ENCODE measurements around the gene MSTN.

MSTN gene

GRCh38 chr2:190080527-190081049 lies 18.1 kb upstream of the MSTN start:
- H3K27ac ChIP-seq (ENCODE audit: low read depth, low read length): no peak overlapping the region
- H3K27me3 ChIP-seq (ENCODE audit: control insufficient read depth, low read length): no peaks in the 10 kb centered on the region
- H3K36me3 ChIP-seq (ENCODE audit: control insufficient read depth, low read length): no peaks in the 10 kb centered on the region
- no peaks in the 10 kb centered on the region for H3K9me3 ChIP-seq (ENCODE audit: control insufficient read depth, insufficient read depth, low read length)
- H3K79me2 ChIP-seq (ENCODE audit: control insufficient read depth, low read length): no peaks in the 10 kb centered on the region
- H4K20me1 ChIP-seq (ENCODE audit: control insufficient read depth, insufficient read depth, low read depth, low read length): no peaks in the 10 kb centered on the region
- no peak overlapping the region for H3K4me2 ChIP-seq (ENCODE audit: low read length)
- no peaks in the 10 kb centered on the region for H3K9me2 ChIP-seq (replicated peaks; ENCODE audit: control insufficient read depth, low read length)
- H3K4me3 ChIP-seq (ENCODE audit: low read length): no peak overlapping the region
- H3F3A ChIP-seq (ENCODE audit: control insufficient read depth, insufficient read depth): no peaks in the 10 kb centered on the region
- H3K4me1 ChIP-seq (ENCODE audit: control insufficient read depth, low read length): no peaks in the 10 kb centered on the region
- TF ChIP-seq EZH2phosphoT487 (IDR thresholded peaks at IDR 0.05; ENCODE audit: borderline replicate concordance, low read length): no peak
- no peak for TF ChIP-seq CTCF (IDR thresholded peaks at IDR 0.05; ENCODE audit: low read depth, low read length, poor library complexity, severe bottlenecking)

GRCh38 chr2:190079160-190079559 lies 16.6 kb upstream of the MSTN start:
- Histone ChIP-seq H3K4me2 (ENCODE audit: low read length) (no peak overlapping the region), H3K36me3 (ENCODE audit: control insufficient read depth, low read length) (no peaks in the 10 kb centered on the region), H3K9me3 (ENCODE audit: control insufficient read depth, insufficient read depth, low read length) (no peaks in the 10 kb centered on the region), H4K20me1 (ENCODE audit: control insufficient read depth, insufficient read depth, low read depth, low read length) (no peaks in the 10 kb centered on the region), H3K4me3 (ENCODE audit: low read length) (no peak overlapping the region), H3K79me2 (ENCODE audit: control insufficient read depth, low read length) (no peaks in the 10 kb centered on the region), H3F3A (ENCODE audit: control insufficient read depth, insufficient read depth) (no peaks in the 10 kb centered on the region), H3K4me1 (ENCODE audit: control insufficient read depth, low read length) (no peaks in the 10 kb centered on the region), H3K27me3 (ENCODE audit: control insufficient read depth, low read length) (no peaks in the 10 kb centered on the region), H3K27ac (ENCODE audit: low read depth, low read length) (no peak overlapping the region), H3K9me2 (replicated peaks; ENCODE audit: control insufficient read depth, low read length) (no peaks in the 10 kb centered on the region)
- TF ChIP-seq CTCF (IDR thresholded peaks at IDR 0.05; ENCODE audit: low read depth, low read length, poor library complexity, severe bottlenecking) (no peak), EZH2phosphoT487 (IDR thresholded peaks at IDR 0.05; ENCODE audit: borderline replicate concordance, low read length) (no peak)

DNA sequence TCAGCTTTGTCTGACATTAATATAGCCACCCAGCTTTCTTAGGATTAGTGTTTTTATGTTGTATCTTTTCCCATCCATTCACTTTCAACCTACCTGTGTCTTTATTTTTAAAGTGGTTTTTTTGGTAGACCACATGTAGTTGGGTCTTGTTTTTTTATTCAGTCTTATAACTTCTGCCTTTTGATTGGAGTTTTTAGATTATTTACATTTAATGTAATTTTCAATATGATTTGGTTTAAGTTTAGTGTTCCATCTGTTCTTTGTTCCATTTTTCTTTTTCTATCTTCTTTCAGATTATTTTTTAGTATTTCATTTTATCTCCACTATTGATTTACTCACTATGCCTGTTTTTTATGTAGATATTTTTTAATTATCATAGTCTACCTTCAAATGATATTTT lies 13.1 kb upstream of the MSTN start:
- Histone ChIP-seq H3F3A (ENCODE audit: control insufficient read depth, insufficient read depth) (no peaks in the 10 kb centered on the region), H4K20me1 (ENCODE audit: control insufficient read depth, insufficient read depth, low read depth, low read length) (no peaks in the 10 kb centered on the region), H3K4me1 (ENCODE audit: control insufficient read depth, low read length) (no peaks in the 10 kb centered on the region), H3K27me3 (ENCODE audit: control insufficient read depth, low read length) (no peaks in the 10 kb centered on the region), H3K79me2 (ENCODE audit: control insufficient read depth, low read length) (no peaks in the 10 kb centered on the region), H3K27ac (ENCODE audit: low read depth, low read length) (no peak overlapping the region), H3K9me3 (ENCODE audit: control insufficient read depth, insufficient read depth, low read length) (no peaks in the 10 kb centered on the region), H3K9me2 (replicated peaks; ENCODE audit: control insufficient read depth, low read length) (no peaks in the 10 kb centered on the region), H3K4me2 (ENCODE audit: low read length) (no peak overlapping the region), H3K4me3 (ENCODE audit: low read length) (no peak overlapping the region), H3K36me3 (ENCODE audit: control insufficient read depth, low read length) (no peaks in the 10 kb centered on the region)
- no peak for TF ChIP-seq EZH2phosphoT487 (IDR thresholded peaks at IDR 0.05; ENCODE audit: borderline replicate concordance, low read length)
- TF ChIP-seq CTCF (IDR thresholded peaks at IDR 0.05; ENCODE audit: low read depth, low read length, poor library complexity, severe bottlenecking): no peak
